ENCODE results near the gene CYB561D1. TPM values are rescaled to one million over a fixed set of nuclear protein-coding genes. Genes with fewer than 3 reads are reported as not detected.

Gene CYB561D1
- total RNA-seq, 1 donor from 2014 or later, result 15.1 TPM

DNA sequence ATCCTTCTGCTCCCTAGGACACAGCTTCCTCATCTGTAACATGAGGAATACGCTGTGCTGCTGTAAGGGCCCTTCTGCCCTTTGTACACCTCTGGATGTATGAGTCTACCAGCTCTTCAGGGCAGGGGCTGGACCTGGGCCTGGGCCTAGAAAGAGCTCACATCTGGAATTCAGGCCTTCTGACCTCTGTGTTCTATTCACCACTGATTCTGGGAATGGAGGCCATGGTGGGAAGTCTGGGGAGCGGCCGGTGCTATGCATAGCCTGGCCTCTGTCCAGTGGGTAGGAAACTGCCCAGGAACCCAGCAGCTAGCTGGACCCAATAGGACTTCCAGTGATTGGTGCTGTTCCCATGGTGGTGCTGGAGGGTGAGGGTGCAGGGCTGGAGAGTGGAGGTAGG is 34.8 kb downstream of the CYB561D1 start:
- Histone ChIP-seq H3K27ac (no peak overlapping the region), H3K9me3 (no peaks in the 10 kb centered on the region), H3K27me3 (ENCODE audit: low read depth) (no peaks in the 10 kb centered on the region), H3K4me3 (no peak overlapping the region), H3K4me1 (peaks cover 12% of the 10 kb centered on the region), H3K36me3 (no peaks in the 10 kb centered on the region)
- intact Hi-C loops (cut with DNase I), result no loop called here
- ATAC-seq (no peak), DNase-seq (no peak)
- TF ChIP-seq, protein P1, sequence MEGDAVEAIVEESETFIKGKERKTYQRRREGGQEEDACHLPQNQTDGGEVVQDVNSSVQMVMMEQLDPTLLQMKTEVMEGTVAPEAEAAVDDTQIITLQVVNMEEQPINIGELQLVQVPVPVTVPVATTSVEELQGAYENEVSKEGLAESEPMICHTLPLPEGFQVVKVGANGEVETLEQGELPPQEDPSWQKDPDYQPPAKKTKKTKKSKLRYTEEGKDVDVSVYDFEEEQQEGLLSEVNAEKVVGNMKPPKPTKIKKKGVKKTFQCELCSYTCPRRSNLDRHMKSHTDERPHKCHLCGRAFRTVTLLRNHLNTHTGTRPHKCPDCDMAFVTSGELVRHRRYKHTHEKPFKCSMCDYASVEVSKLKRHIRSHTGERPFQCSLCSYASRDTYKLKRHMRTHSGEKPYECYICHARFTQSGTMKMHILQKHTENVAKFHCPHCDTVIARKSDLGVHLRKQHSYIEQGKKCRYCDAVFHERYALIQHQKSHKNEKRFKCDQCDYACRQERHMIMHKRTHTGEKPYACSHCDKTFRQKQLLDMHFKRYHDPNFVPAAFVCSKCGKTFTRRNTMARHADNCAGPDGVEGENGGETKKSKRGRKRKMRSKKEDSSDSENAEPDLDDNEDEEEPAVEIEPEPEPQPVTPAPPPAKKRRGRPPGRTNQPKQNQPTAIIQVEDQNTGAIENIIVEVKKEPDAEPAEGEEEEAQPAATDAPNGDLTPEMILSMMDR (IDR thresholded peaks at IDR 0.05), result no peak

DNA sequence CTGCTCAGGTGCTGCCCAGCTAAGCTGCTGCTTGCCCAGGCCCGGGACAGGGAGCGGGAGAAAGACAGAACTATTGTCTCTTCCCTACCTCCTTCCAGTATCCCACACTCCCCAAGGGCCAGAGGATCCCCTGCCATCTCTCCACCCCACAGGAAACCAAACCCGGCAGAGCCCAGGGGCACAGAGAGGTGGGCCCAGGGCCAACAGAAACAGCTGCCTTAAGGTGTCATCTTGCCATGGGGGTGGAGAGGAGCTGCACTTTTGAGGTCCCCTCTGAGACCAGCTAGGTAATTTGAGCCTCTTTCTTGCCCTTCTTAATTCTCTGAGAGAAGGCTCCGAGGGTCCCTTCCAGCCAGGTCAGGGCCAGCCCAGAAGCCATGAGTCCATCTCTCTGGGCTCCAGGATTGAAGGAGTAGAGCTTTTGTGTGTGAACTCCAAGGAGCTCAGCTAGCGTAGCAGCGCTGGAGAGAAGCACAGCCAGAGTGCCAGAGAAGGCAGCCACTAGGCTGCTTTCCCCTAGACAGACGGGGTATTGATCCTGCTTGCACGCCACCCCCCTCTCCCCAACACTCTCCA is 36.1 kb downstream of the CYB561D1 start:
- TF ChIP-seq, protein P1 (IDR thresholded peaks at IDR 0.05), result no peak
- Histone ChIP-seq H3K27me3 (ENCODE audit: low read depth) (no peaks in the 10 kb centered on the region), H3K4me1 (peaks cover 12% of the 10 kb centered on the region), H3K4me3 (no peak overlapping the region), H3K27ac (peak overlapping the region; percentile 41), H3K9me3 (no peaks in the 10 kb centered on the region), H3K36me3 (no peaks in the 10 kb centered on the region)
- DNase-seq (no peak), ATAC-seq (no peak)
- intact Hi-C loops (cut with DNase I), result loop anchor here (5.0 kb wide), 1 partner anchor 33 kb away; no protein-coding TSS in a partner anchor

DNA sequence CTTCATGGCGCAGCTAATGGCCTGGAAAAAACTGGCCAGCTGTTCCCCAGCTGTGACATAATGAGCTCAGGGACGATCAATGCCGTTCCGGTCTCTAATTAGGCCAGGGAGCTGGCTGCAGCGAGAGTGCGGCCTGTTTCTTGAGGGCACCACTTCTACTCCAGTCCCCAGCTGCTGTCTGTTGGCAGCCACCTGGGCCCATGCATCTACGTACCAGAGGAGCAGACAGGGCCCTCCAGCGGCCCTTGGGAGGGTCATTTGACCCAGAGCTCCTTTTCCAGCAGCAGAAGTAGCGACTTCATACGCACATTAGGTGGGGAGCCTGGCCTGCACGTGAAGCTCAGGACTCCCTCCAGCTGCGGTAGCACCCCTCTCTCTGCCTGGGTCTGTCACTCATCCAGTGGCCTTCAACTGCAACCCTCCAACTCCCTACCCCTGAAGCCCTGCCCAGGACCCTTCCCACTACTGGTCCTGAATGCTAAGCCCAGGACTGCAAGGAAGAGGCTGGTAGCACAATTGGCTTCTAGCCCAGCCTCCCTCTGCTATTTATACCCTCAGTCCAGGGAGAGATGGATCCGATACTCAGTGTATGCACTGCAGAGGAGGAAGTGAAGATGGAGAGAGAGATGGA is 36.7 kb downstream of the CYB561D1 start:
- H3K27me3 ChIP-seq (ENCODE audit: low read depth), result no peaks in the 10 kb centered on the region
- H3K4me1 ChIP-seq, result peaks cover 12% of the 10 kb centered on the region
- ATAC-seq (no peak), DNase-seq (no peak)
- H3K4me3 ChIP-seq, result no peak overlapping the region
- no peaks in the 10 kb centered on the region for H3K36me3 ChIP-seq
- intact Hi-C loops (cut with DNase I), result loop anchor here (5.0 kb wide), 1 partner anchor 33 kb away; no protein-coding TSS in a partner anchor
- H3K9me3 ChIP-seq, result no peaks in the 10 kb centered on the region
- peak overlapping the region; percentile 41 for H3K27ac ChIP-seq
- TF ChIP-seq, protein P1 (IDR thresholded peaks at IDR 0.05), result no peak

DNA sequence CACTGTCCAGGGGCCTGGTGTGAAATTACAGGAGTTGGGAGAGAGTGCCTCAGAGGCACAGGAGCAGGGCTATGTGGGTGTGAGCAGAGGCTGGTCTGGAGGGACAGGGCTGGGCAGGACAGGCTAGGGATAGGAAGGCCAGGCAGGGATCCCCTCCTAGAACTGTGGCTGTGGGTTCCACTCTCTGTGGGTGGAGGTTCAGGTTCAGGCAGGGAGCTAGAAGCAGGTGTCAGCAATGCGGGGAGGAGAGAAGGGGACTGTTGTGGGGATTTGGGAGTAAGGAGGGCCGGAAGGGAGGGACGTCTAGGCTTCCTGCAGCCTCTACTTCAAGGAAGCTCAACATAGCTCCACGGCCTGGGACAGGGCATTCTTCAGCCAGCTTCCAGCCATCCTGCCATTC is 37.5 kb downstream of the CYB561D1 start:
- ATAC-seq (no peak), DNase-seq (no peak)
- intact Hi-C loops (cut with DNase I), result loop anchor here (5.0 kb wide), 1 partner anchor 34 kb away; no protein-coding TSS in a partner anchor
- Histone ChIP-seq H3K4me1 (peaks cover 12% of the 10 kb centered on the region), H3K36me3 (no peaks in the 10 kb centered on the region), H3K9me3 (no peaks in the 10 kb centered on the region), H3K27me3 (ENCODE audit: low read depth) (no peaks in the 10 kb centered on the region), H3K27ac (no peak overlapping the region), H3K4me3 (no peak overlapping the region)
- TF ChIP-seq, protein P1 (IDR thresholded peaks at IDR 0.05), result no peak

DNA sequence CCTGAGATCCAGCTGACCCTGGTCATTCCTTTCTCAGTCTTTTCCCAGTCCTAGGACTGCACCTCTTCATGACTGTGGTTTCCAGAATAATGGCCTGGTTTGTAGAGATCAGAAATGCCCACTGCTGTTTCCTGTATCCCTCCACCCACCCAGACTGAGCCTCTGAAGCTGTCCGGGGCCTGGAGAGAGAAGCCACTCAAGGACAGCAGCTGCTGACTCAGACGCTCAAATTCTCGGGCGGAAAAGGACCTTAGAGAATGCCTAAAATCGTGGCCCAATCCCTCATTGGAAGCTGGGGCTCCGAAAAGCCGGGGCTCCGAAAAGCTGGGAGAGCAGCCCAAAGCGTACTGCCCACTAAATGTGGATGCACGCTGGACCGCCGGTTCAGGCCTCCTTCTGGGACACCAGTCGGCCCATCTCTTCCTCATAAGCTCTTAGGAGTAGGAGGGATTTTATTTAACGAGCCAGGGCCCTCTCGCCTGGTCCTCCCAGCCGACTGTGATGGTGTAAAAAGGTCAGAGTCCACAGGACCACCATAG is 38.0 kb downstream of the CYB561D1 start:
- no peaks in the 10 kb centered on the region for H3K36me3 ChIP-seq
- TF ChIP-seq, protein P1 (IDR thresholded peaks at IDR 0.05), result no peak
- H3K27me3 ChIP-seq (ENCODE audit: low read depth), result no peaks in the 10 kb centered on the region
- DNase-seq (no peak), ATAC-seq (no peak)
- no peak overlapping the region for H3K4me3 ChIP-seq
- H3K27ac ChIP-seq, result no peak overlapping the region
- no peaks in the 10 kb centered on the region for H3K9me3 ChIP-seq
- H3K4me1 ChIP-seq, result peaks cover 12% of the 10 kb centered on the region
- intact Hi-C loops (cut with DNase I), result loop anchor here (5.0 kb wide), 1 partner anchor 35 kb away; no protein-coding TSS in a partner anchor

Data from lower lobe of right lung (tissue), 2 donors.